Esophagus muscularis mucosa (tissue), 4 donors: ENCODE results near the gene BICD2.

Source experiments
- CTCF ChIP-seq, 3 experiments: fragments of 200-600 bp in 2 of 3; fragments of 450-650 bp in 1 of 3; sonication (generic) in 2 of 3; IDR thresholded peaks; one replicate each; pipeline ENCODE4 v1.5.1; 2017 to 2019; ENCODE audit warnings: antibody characterized with exemption in 3 of 3, mild to moderate bottlenecking in 2 of 3, moderate library complexity in 1 of 3
- EP300 ChIP-seq: sonication (generic); formaldehyde crosslinking; IDR thresholded peaks from one replicate; pipeline ENCODE4 v1.6.1; 2017; ENCODE audit warnings: antibody characterized with exemption
- POLR2A ChIP-seq: fragments of 450-650 bp; IDR thresholded peaks from one replicate; pipeline ENCODE4 v1.6.1; 2017; ENCODE audit warnings: antibody characterized with exemption, moderate library complexity, mild to moderate bottlenecking, low read depth
- POLR2AphosphoS5 ChIP-seq, 2 donors: sonication (generic); formaldehyde crosslinking; IDR thresholded peaks; one replicate each; pipeline ENCODE4 v1.6.1; 2017; ENCODE audit warnings: antibody characterized with exemption in 2 of 2

- TF ChIP-seq CTCF (IDR thresholded peaks at IDR 0.05), result no peak
- TF ChIP-seq EP300, result no peak
- no peak for TF ChIP-seq POLR2A
- no peak for TF ChIP-seq POLR2AphosphoS5 (IDR thresholded peaks at IDR 0.05)
Measured at GRCh38 chr9:92720807-92721535, 43.7 kb downstream of the BICD2 start.
